ENCODE results near the gene CYSTM1. TPM values are rescaled to one million over a fixed set of nuclear protein-coding genes. Genes with fewer than 3 reads are reported as not detected.
"Not testable (repeated sequence)": the region's sequence is repeated elsewhere in the genome, so short reads cannot be mapped to it uniquely, and the experiment has no call there.

CYSTM1 gene
- total and polyA plus RNA-seq, 7 experiments from 2014 or later = 1.6 to 11.1 (median 3.5) TPM

DNA sequence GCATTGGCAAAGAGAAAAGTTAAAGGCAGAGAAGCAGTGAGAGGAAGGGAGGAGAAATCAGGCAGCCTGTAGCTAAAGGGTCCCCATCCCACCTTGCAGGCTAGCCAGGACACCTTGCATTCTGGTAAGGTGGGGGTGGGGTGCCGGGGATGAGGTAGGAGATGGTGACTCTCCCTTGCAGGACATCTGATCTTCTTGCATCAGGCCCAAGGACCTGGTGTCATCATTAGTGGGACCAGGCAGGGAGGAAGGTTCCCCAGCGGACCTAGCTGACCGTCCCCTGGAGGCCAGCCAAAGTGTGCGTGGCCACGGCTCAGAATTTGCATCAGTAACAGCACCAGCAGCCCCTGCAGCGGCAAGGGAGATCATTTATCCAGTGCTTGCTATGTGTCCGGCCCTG, 21.7 kb upstream of the CYSTM1 start:
- DNase-seq = no peak
- H3K9me3 ChIP-seq (ENCODE audit: control insufficient read depth in 2 of 3, low read length in 3 of 3) = no peaks in the 10 kb centered on the region
- Mint-ChIP-seq H3K9me3 (no peaks in the 10 kb centered on the region), H3K27me3 (peaks cover 0 to 3% (median under 1%) of the 10 kb centered on the region in 5 donors), H3K4me3 (no peak overlapping the region), H3K27ac (no peak overlapping the region), H3K36me3 (no peaks in the 10 kb centered on the region), H3K4me1 (peaks cover 4 to 12% (median 9%) of the 10 kb centered on the region in 7 donors)
- peaks cover 0 to 5% of the 10 kb centered on the region in 2 donors for H3K4me1 ChIP-seq (ENCODE audit: control insufficient read depth in 2 of 2, insufficient read depth in 2 of 2, low read length in 2 of 2)
- ChIA-PET POLR2A (no interaction called here), CTCF (interaction anchor here (0.7 to 9.1 kb wide), 4 partner anchors 9 to 98 kb away, joined by 3 to 62 read pairs (median 12); no protein-coding TSS in a partner anchor)
- no peak for ATAC-seq
- H3K36me3 ChIP-seq (ENCODE audit: control insufficient read depth in 2 of 3, insufficient read depth in 3 of 3, low read length in 3 of 3) = no peaks in the 10 kb centered on the region
- intact Hi-C loops (cut with micrococcal nuclease) = loop anchor here (10.0 kb wide), 1 partner anchor 308 kb away; no protein-coding TSS in a partner anchor
- no peak overlapping the region for H3K4me3 ChIP-seq (ENCODE audit: low read length)
- H3K27me3 ChIP-seq (ENCODE audit: control insufficient read depth in 2 of 2, insufficient read depth in 2 of 2, low read length in 2 of 2) = no peaks in the 10 kb centered on the region
- no peak overlapping the region for H3K27ac ChIP-seq (ENCODE audit: low read depth, low read length)

GRCh38 chr5:140153905-140154304, 21.1 kb upstream of the CYSTM1 start:
- DNase-seq = no peak
- H3K9me3 ChIP-seq (ENCODE audit: control insufficient read depth in 2 of 3, low read length in 3 of 3) = no peaks in the 10 kb centered on the region
- H3K4me1 ChIP-seq (ENCODE audit: control insufficient read depth in 2 of 2, insufficient read depth in 2 of 2, low read length in 2 of 2) = peaks cover 0 to 5% of the 10 kb centered on the region in 2 donors
- no peaks in the 10 kb centered on the region for H3K27me3 ChIP-seq (ENCODE audit: control insufficient read depth in 2 of 2, insufficient read depth in 2 of 2, low read length in 2 of 2)
- ATAC-seq = no peak
- ChIA-PET POLR2A (no interaction called here), CTCF (interaction anchor here (0.6 to 9.1 kb wide), 4 partner anchors 10 to 1650 kb away, joined by 3 to 62 read pairs (median 12); no protein-coding TSS in a partner anchor)
- Mint-ChIP-seq H3K27ac (peak overlapping the region in 1 of 9 donors; percentile 25), H3K4me1 (peaks cover 4 to 12% (median 9%) of the 10 kb centered on the region in 7 donors), H3K27me3 (no peaks in the 10 kb centered on the region), H3K36me3 (no peaks in the 10 kb centered on the region), H3K4me3 (no peak overlapping the region), H3K9me3 (no peaks in the 10 kb centered on the region)
- H3K27ac ChIP-seq (ENCODE audit: low read depth, low read length) = no peak overlapping the region
- H3K4me3 ChIP-seq (ENCODE audit: low read length) = no peak overlapping the region
- H3K36me3 ChIP-seq (ENCODE audit: control insufficient read depth in 2 of 3, insufficient read depth in 3 of 3, low read length in 3 of 3) = no peaks in the 10 kb centered on the region
- intact Hi-C loops (cut with micrococcal nuclease) = loop anchor here (10.0 kb wide), 1 partner anchor 309 kb away; no protein-coding TSS in a partner anchor

DNA sequence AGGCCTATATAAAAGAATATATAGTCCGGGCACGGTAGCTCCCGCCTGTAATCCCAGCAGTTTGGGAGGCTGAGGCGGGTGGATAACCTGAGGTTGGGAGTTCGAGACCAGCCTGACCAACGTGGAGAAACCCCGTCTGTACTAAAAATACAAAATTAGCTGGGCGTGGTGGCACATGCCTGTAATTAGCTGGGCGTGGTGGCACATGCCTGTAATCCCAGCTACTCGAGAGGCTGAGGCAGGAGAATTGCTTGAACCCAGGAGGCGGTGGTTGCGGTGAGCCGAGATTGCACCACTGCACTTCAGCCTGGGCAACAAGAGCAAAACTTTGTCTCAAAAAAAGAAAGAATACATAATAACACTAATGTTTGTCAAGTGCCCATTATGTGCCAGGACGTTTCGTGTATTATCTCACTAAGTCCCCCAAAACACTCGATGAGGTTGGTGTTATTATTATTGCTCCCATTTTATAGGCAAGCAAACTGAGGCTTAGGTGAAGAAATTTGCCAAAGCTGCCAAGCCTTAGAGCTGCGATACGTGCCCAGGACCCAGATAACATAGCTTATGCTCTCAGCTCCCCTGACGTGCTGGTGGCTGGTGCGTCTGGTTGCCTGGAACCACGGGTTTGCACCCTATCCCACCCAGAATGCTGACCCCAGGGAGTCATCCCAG, 20.1 kb upstream of the CYSTM1 start:
- not testable (repeated sequence) for H3K4me1 ChIP-seq (ENCODE audit: control insufficient read depth in 2 of 2, insufficient read depth in 2 of 2, low read length in 2 of 2); H3K4me3 ChIP-seq (ENCODE audit: low read length); H3K36me3 ChIP-seq (ENCODE audit: control insufficient read depth in 2 of 3, insufficient read depth in 3 of 3, low read length in 3 of 3); H3K27me3 Mint-ChIP-seq; H3K4me3 Mint-ChIP-seq; DNase-seq; H3K9me3 ChIP-seq (ENCODE audit: control insufficient read depth in 2 of 3, low read length in 3 of 3); H3K36me3 Mint-ChIP-seq; H3K9me3 Mint-ChIP-seq; H3K27ac Mint-ChIP-seq; H3K27ac ChIP-seq (ENCODE audit: low read depth, low read length); ATAC-seq; H3K27me3 ChIP-seq (ENCODE audit: control insufficient read depth in 2 of 2, insufficient read depth in 2 of 2, low read length in 2 of 2)
- intact Hi-C loops (cut with micrococcal nuclease) = loop anchor here (5.0 to 10.0 kb wide), 2 partner anchors 48 to 310 kb away; no protein-coding TSS in a partner anchor
- CTCF ChIA-PET = interaction anchor here (0.7 to 9.1 kb wide), 5 partner anchors 8 to 82 kb away, joined by 4 to 62 read pairs (median 6); no protein-coding TSS in a partner anchor
- peaks cover 4 to 12% (median 9%) of the 10 kb centered on the region in 7 donors for H3K4me1 Mint-ChIP-seq
- POLR2A ChIA-PET = interaction anchor here (1.3 kb wide), 1 partner anchor 47 kb away, joined by 4 read pairs; no protein-coding TSS in a partner anchor

- CTCF ChIA-PET = interaction anchor here (1.2 to 9.1 kb wide), 4 partner anchors 12 to 84 kb away, joined by 3 to 62 read pairs (median 11); no protein-coding TSS in a partner anchor
- Histone ChIP-seq H3K4me1 (ENCODE audit: control insufficient read depth in 2 of 2, insufficient read depth in 2 of 2, low read length in 2 of 2) (peaks cover 0 to 5% of the 10 kb centered on the region in 2 donors), H3K36me3 (ENCODE audit: control insufficient read depth in 2 of 3, insufficient read depth in 3 of 3, low read length in 3 of 3) (no peaks in the 10 kb centered on the region), H3K27me3 (ENCODE audit: control insufficient read depth in 2 of 2, insufficient read depth in 2 of 2, low read length in 2 of 2) (no peaks in the 10 kb centered on the region), H3K27ac (ENCODE audit: low read depth, low read length) (no peak overlapping the region), H3K9me3 (ENCODE audit: control insufficient read depth in 2 of 3, low read length in 3 of 3) (no peaks in the 10 kb centered on the region), H3K4me3 (ENCODE audit: low read length) (no peak overlapping the region)
- peak overlapping the region in 4 of 9 donors; percentile 5 to 51 (median 32) for H3K27ac Mint-ChIP-seq
- no peaks in the 10 kb centered on the region for H3K36me3 Mint-ChIP-seq
- H3K4me3 Mint-ChIP-seq = peak overlapping the region in 9 of 10 donors; percentile 7 to 66 (median 62)
- H3K27me3 Mint-ChIP-seq = peaks cover 0 to under 1% (median 0%) of the 10 kb centered on the region in 5 donors
- H3K4me1 Mint-ChIP-seq = peaks cover 3 to 12% (median 8%) of the 10 kb centered on the region in 7 donors
- ATAC-seq = peak; percentile 99
- intact Hi-C loops (cut with micrococcal nuclease) = loop anchor here (1.0 to 10.0 kb wide), 10 partner anchors 13 to 370 kb away; partner anchors contain the start of genes CYSTM1 (in 2 of the 2) and PURA (in 1 of the 2)
- DNase-seq = peak; percentile 72 to 85 (median 82)
- POLR2A ChIA-PET = no interaction called here
- H3K9me3 Mint-ChIP-seq = no peaks in the 10 kb centered on the region
Observed at GRCh38 chr5:140157032-140157781, 17.8 kb upstream of the CYSTM1 start.

GRCh38 chr5:140159014-140159927, 15.7 kb upstream of the CYSTM1 start:
- Mint-ChIP-seq H3K36me3 (no peaks in the 10 kb centered on the region), H3K27ac (no peak overlapping the region), H3K9me3 (no peaks in the 10 kb centered on the region), H3K4me1 (peaks cover 3 to 12% (median 9%) of the 10 kb centered on the region in 7 donors), H3K4me3 (no peak overlapping the region), H3K27me3 (peaks cover 0 to 2% (median 0%) of the 10 kb centered on the region in 5 donors)
- ChIA-PET POLR2A (interaction anchor here (0.6 kb wide), 1 partner anchor 140 kb away, joined by 4 read pairs; no protein-coding TSS in a partner anchor), CTCF (interaction anchor here (0.8 to 9.1 kb wide), 4 partner anchors 14 to 189 kb away, joined by 3 to 62 read pairs (median 11); no protein-coding TSS in a partner anchor)
- DNase-seq (no peak), ATAC-seq (no peak)
- Histone ChIP-seq H3K36me3 (ENCODE audit: control insufficient read depth in 2 of 3, insufficient read depth in 3 of 3, low read length in 3 of 3) (no peaks in the 10 kb centered on the region), H3K27me3 (ENCODE audit: control insufficient read depth in 2 of 2, insufficient read depth in 2 of 2, low read length in 2 of 2) (no peaks in the 10 kb centered on the region), H3K27ac (ENCODE audit: low read depth, low read length) (no peak overlapping the region), H3K4me1 (ENCODE audit: control insufficient read depth in 2 of 2, insufficient read depth in 2 of 2, low read length in 2 of 2) (peaks cover 0 to 5% of the 10 kb centered on the region in 2 donors), H3K9me3 (ENCODE audit: control insufficient read depth in 2 of 3, low read length in 3 of 3) (no peaks in the 10 kb centered on the region), H3K4me3 (ENCODE audit: low read length) (no peak overlapping the region)
- intact Hi-C loops (cut with micrococcal nuclease) = loop anchor here (5.0 to 10.0 kb wide), 2 partner anchors 52 to 314 kb away; no protein-coding TSS in a partner anchor

Data from naive thymus-derived CD4-positive, alpha-beta T cell (primary cell).